IMR-90 (cell line): Measurements from ENCODE around the gene FA2H. TPM values are rescaled to one million over a fixed set of nuclear protein-coding genes. Genes with fewer than 3 reads are reported as not detected.
A peak's percentile ranks its signal among the peaks of the same experiment; 100 is the strongest.

ENCODE experiments used
- ATAC-seq: fragments of 200-7000 bp; cut with Tn5 transposase; 2 replicates; pipeline ENCODE4 v1.9.1; 2020; ENCODE audit warnings: low read depth, mild to moderate bottlenecking, moderate library complexity
- BruUV-seq: library from RNA; stranded (reverse); fragments of 400-500 nt; replicated peaks from 2 replicates; lab custom pipeline; 2021; lab: Mats Ljungman, UMichigan
- CTCF ChIA-PET: fragments of 300-600 bp; formaldehyde crosslinking; extraction: SDS; loops from one replicate; lab custom pipeline; 2021; ENCODE audit warnings: antibody characterized with exemption; lab: Yijun Ruan, JAX
- POLR2A ChIA-PET: fragments of 300-600 bp; sonication (Branson Sonifier 250); formaldehyde crosslinking; loops from one replicate; lab custom pipeline; 2022; ENCODE audit warnings: antibody characterized with exemption; ENCODE audit not compliant: unreplicated experiment; lab: Charles Lee
- DNase-seq: peaks from one replicate; pipeline ENCODE4 v3.0.0; 2013
- H2AFZ ChIP-seq: replicated peaks from 2 replicates; pipeline ENCODE3; 2013; ENCODE audit warnings: low read length, mild to moderate bottlenecking; ENCODE audit not compliant: poor library complexity
- H2AK5ac ChIP-seq: 2 replicates; pipeline ENCODE4 v1.6.1; 2013; ENCODE audit warnings: low read depth, low read length, inconsistent platforms
- H2AK9ac ChIP-seq: replicated peaks from 2 replicates; pipeline ENCODE3; 2013; ENCODE audit warnings: mild to moderate bottlenecking, low read depth, low read length, moderate library complexity; ENCODE audit not compliant: poor library complexity
- H2BK120ac ChIP-seq: 2 replicates; pipeline ENCODE4 v1.6.1; 2013; ENCODE audit warnings: low read depth, low read length, inconsistent platforms
- H2BK15ac ChIP-seq: 3 replicates; pipeline ENCODE4 v1.6.1; 2013; ENCODE audit warnings: low read depth, low read length, inconsistent platforms
- H2BK20ac ChIP-seq: 2 replicates; pipeline ENCODE4 v1.6.1; 2013; ENCODE audit warnings: low read depth, mild to moderate bottlenecking, inconsistent platforms, low read length, moderate library complexity
- H2BK5ac ChIP-seq: 2 replicates; pipeline ENCODE4 v1.6.1; 2013; ENCODE audit warnings: mild to moderate bottlenecking, low read depth, low read length, inconsistent platforms; ENCODE audit not compliant: poor library complexity, severe bottlenecking
- H3K14ac ChIP-seq: replicated peaks from 2 replicates; pipeline ENCODE4 v1.6.1; 2013; ENCODE audit warnings: low read depth, low read length, inconsistent platforms
- H3K18ac ChIP-seq: 2 replicates; pipeline ENCODE4 v1.6.1; 2013; ENCODE audit warnings: low read depth, low read length, control low read depth
- H3K23ac ChIP-seq: 2 replicates; pipeline ENCODE4 v1.6.1; 2013; ENCODE audit warnings: low read depth, low read length, inconsistent platforms
- H3K27ac ChIP-seq: 2 replicates; pipeline ENCODE4 v1.5.1; 2013; ENCODE audit warnings: mild to moderate bottlenecking, control low read depth, low read length; ENCODE audit not compliant: insufficient read depth
- H3K27me3 ChIP-seq: 2 replicates; pipeline ENCODE4 v1.6.1; 2013; ENCODE audit warnings: low read length; ENCODE audit not compliant: control insufficient read depth, insufficient read depth
- H3K36me3 ChIP-seq: 2 replicates; pipeline ENCODE4 v1.6.1; 2013; ENCODE audit warnings: low read length, mixed read lengths; ENCODE audit not compliant: control insufficient read depth, insufficient read depth
- H3K4ac ChIP-seq: 2 replicates; pipeline ENCODE4 v1.6.1; 2013; ENCODE audit warnings: low read depth, low read length, inconsistent platforms
- H3K4me1 ChIP-seq: 2 replicates; pipeline ENCODE4 v1.6.1; 2013; ENCODE audit warnings: low read length, mixed read lengths; ENCODE audit not compliant: control insufficient read depth, insufficient read depth
- H3K4me2 ChIP-seq: 2 replicates; pipeline ENCODE4 v1.6.1; 2013; ENCODE audit warnings: low read depth, mild to moderate bottlenecking, control low read depth, low read length, moderate library complexity
- H3K4me3 ChIP-seq: 2 replicates; pipeline ENCODE4 v1.5.1; 2013; ENCODE audit warnings: low read depth, mild to moderate bottlenecking, control low read depth, low read length, moderate library complexity; ENCODE audit not compliant: insufficient read depth
- H3K56ac ChIP-seq: 2 replicates; pipeline ENCODE4 v1.6.1; 2013; ENCODE audit warnings: low read length, inconsistent platforms; ENCODE audit not compliant: insufficient read depth; ENCODE audit errors: extremely low read depth
- H3K79me1 ChIP-seq, 2 experiments: 2 replicates each; pipeline ENCODE4 v1.6.1; 2013; ENCODE audit warnings: low read length in 2 of 2, inconsistent platforms in 1 of 2, low read depth in 1 of 2
- H3K9ac ChIP-seq: 2 replicates; pipeline ENCODE4 v1.6.1; 2013; ENCODE audit warnings: low read depth, low read length, control low read depth
- H3K9me1 ChIP-seq: 2 replicates; pipeline ENCODE4 v1.6.1; 2013; ENCODE audit warnings: low read length, inconsistent platforms; ENCODE audit not compliant: insufficient read depth
- H3K9me3 ChIP-seq: 2 replicates; pipeline ENCODE4 v1.6.1; 2013; ENCODE audit warnings: low read length; ENCODE audit not compliant: control insufficient read depth, insufficient read depth
- H4K20me1 ChIP-seq: 2 replicates; pipeline ENCODE4 v1.6.1; 2013; ENCODE audit warnings: low read length, inconsistent platforms; ENCODE audit not compliant: insufficient read depth
- H4K5ac ChIP-seq: 2 replicates; pipeline ENCODE4 v1.6.1; 2013; ENCODE audit warnings: mild to moderate bottlenecking, low read depth, low read length, control low read depth
- H4K8ac ChIP-seq, 2 experiments: 2 replicates each; pipeline ENCODE4 v1.6.1; 2013; ENCODE audit warnings: low read depth in 2 of 2, low read length in 2 of 2, control low read depth in 1 of 2, inconsistent platforms in 1 of 2
- H4K91ac ChIP-seq: 2 replicates; pipeline ENCODE4 v1.6.1; 2013; ENCODE audit warnings: low read depth, low read length, inconsistent platforms; ENCODE audit not compliant: insufficient read depth
- BHLHE40 ChIP-seq: fragments of 150-350 bp; IDR thresholded peaks from 2 replicates; pipeline ENCODE4 v1.6.1; 2016; ENCODE audit warnings: mild to moderate bottlenecking, low read depth, low read length
- CEBPB ChIP-seq: IDR thresholded peaks from 2 replicates; pipeline ENCODE4 v1.6.1; 2012; ENCODE audit warnings: low read depth, low read length, improper control_type of control experiment
- FOS ChIP-seq: fragments of 150-350 bp; IDR thresholded peaks from 2 replicates; pipeline ENCODE4 v1.6.1; 2016; ENCODE audit warnings: low read depth, low read length
- MAFK ChIP-seq: IDR thresholded peaks from 2 replicates; pipeline ENCODE4 v1.6.1; 2012; ENCODE audit warnings: low read depth, low read length, improper control_type of control experiment
- MAZ ChIP-seq: IDR thresholded peaks from 2 replicates; pipeline ENCODE4 v1.6.1; 2012; ENCODE audit warnings: low read depth, mild to moderate bottlenecking, low read length, improper control_type of control experiment, moderate library complexity, borderline replicate concordance
- NFE2L2 ChIP-seq: fragments of 150-350 bp; IDR thresholded peaks from 2 replicates; pipeline ENCODE4 v1.6.1; 2016; ENCODE audit warnings: low read depth, mild to moderate bottlenecking, low read length
- RAD21 ChIP-seq: IDR thresholded peaks from 2 replicates; pipeline ENCODE4 v1.6.1; 2012; ENCODE audit warnings: low read length, improper control_type of control experiment
- RCOR1 ChIP-seq: IDR thresholded peaks from 2 replicates; pipeline ENCODE4 v1.6.1; 2012; ENCODE audit warnings: mild to moderate bottlenecking, low read length, improper control_type of control experiment; ENCODE audit not compliant: insufficient replicate concordance
- RFX5 ChIP-seq: IDR thresholded peaks from 2 replicates; pipeline ENCODE4 v1.8.0; 2012; ENCODE audit warnings: low read depth, mild to moderate bottlenecking, low read length, moderate library complexity
- USF2 ChIP-seq: fragments of 150-350 bp; IDR thresholded peaks from 2 replicates; pipeline ENCODE4 v1.6.1; 2017; ENCODE audit warnings: mild to moderate bottlenecking, antibody characterized with exemption, low read length, low read depth
- WGBS, 2 experiments: methylation state at CpG; one replicate each; pipeline versions ENCODE4 v1.1.5 to v1.1.7; 2013; ENCODE audit warnings: missing lambda C conversion rate in 2 of 2; ENCODE audit not compliant: insufficient read length in 1 of 2; ENCODE audit errors: extremely low coverage in 2 of 2; 5-methylcytosine and 5-hydroxymethylcytosine counted together
- dilution Hi-C: fragments of 300-500 bp; cut with HindIII; formaldehyde crosslinking; loops from one replicate; pipeline ENCODE4 v1.14.3; 2018; ENCODE audit warnings: low sequenced_read_pairs; ENCODE audit not compliant: unreplicated experiment
- in situ Hi-C: fragments of 300-500 bp; cut with MboI; formaldehyde crosslinking; loops from 3 replicates; pipeline ENCODE4 v1.14.3; 2019; ENCODE audit warnings: low sequenced_read_pairs, inconsistent platforms, mixed read lengths
- intact Hi-C: fragments of 100-400 bp; cut with micrococcal nuclease; formaldehyde crosslinking; loops from 2 replicates; pipeline ENCODE4 v1.10.0; 2022
- polyA plus RNA-seq, 3 experiments: library from polyadenylated mRNA; depleted of rRNA; stranded (reverse); fragments of >200 nt; gene quantifications; 2 replicates each; pipeline ENCODE4 v1.2.3, GENCODE V29; 2012; ENCODE audit warnings: low replicate concordance in 1 of 3
- total RNA-seq: library from RNA; depleted of rRNA; stranded (reverse); fragments of >200 nt; gene quantifications from 2 replicates; pipeline ENCODE4 v1.2.3, GENCODE V29; 2012

Gene FA2H
- total and polyA plus RNA-seq, 2 of the 4 experiments (the other 2 are of a cell fraction) = not detected

GRCh38 chr16:74760007-74760767 lies 14.4 kb downstream of the FA2H start:
- in situ Hi-C loops (no loop called here), intact Hi-C loops (no loop called here), dilution Hi-C loops (no loop called here)
- ATAC-seq = peak; percentile 49
- TF ChIP-seq RCOR1 = no peak
- TF ChIP-seq RAD21 = no peak
- TF ChIP-seq RFX5 = no peak
- peak; percentile 52 for TF ChIP-seq USF2
- TF ChIP-seq MAZ = 0 out of 2 replicates have a peak, but pooled peaks have one; percentile 11
- peak; percentile 39; the same call in 1 of the 2 replicates for TF ChIP-seq FOS
- TF ChIP-seq NFE2L2 = no peak
- TF ChIP-seq BHLHE40 = peak; percentile 65
- TF ChIP-seq MAFK = no peak
- TF ChIP-seq CEBPB = peak; percentile 55; the same call in 1 of the 2 replicates
- Histone ChIP-seq H3K4me2 (no peak overlapping the region), H3K9ac (no peak overlapping the region), H3K9me3 (no peaks in the 10 kb centered on the region), H3K4ac (no peak overlapping the region), H4K20me1 (no peaks in the 10 kb centered on the region), H4K91ac (no peak overlapping the region), H2BK120ac (no peak overlapping the region), H3K23ac (no peak overlapping the region), H3K9me1 (no peaks in the 10 kb centered on the region), H3K4me3 (no peak overlapping the region), H2BK15ac (no peak overlapping the region), H3K4me1 (no peaks in the 10 kb centered on the region), H3K56ac (no peak overlapping the region), H3K79me1 (no peaks in the 10 kb centered on the region), H4K8ac (peak overlapping the region in 1 of 2 experiments; percentile 31; a peak in 1 of 4 replicates), H2AK9ac (no peak overlapping the region), H4K5ac (no peak overlapping the region), H3K27me3 (peaks cover 5% of the 10 kb centered on the region), H3K36me3 (no peaks in the 10 kb centered on the region), H2BK5ac (no peak overlapping the region), H3K27ac (no peak overlapping the region), H2AFZ (peak overlapping the region; percentile 77), H2AK5ac (no peak overlapping the region; the same call in 1 of the 2 replicates), H3K18ac (no peak overlapping the region), H2BK20ac (no peak overlapping the region), H3K14ac (no peak overlapping the region)
- ChIA-PET CTCF (interaction anchor here (1.0 kb wide), 1 partner anchor 53 kb away, joined by 4 read pairs; no protein-coding TSS in a partner anchor), POLR2A (no interaction called here)
- DNase-seq = peak; percentile 90
- BruUV-seq = no TSS peak
- 100% methylated on average over 1 of the region's 11 CpGs; no CpG with 5 or more reads in 1 of the 2 experiments for WGBS, 2 experiments
